SK-N-MC (cell line): ENCODE data around the gene TMEM167B.

Source experiments
- DNase-seq: peaks from one replicate; pipeline ENCODE4 v3.0.0-alpha.2; 2011; ENCODE audit warnings: low read depth, low spot score
- H3K27ac ChIP-seq: fragments of 200-600 bp; sonication (generic); 2 replicates; pipeline ENCODE4 v1.5.1; 2016; ENCODE audit warnings: mixed run types
- H3K36me3 ChIP-seq: fragments of 200-600 bp; sonication (generic); 2 replicates; pipeline ENCODE4 v1.6.1; 2017; ENCODE audit warnings: antibody characterized with exemption, low read length, mixed read lengths; ENCODE audit not compliant: insufficient read depth
- H3K4me3 ChIP-seq: fragments of 200-600 bp; sonication (generic); 2 replicates; pipeline ENCODE4 v1.5.1; 2016
- H3K9ac ChIP-seq: fragments of 200-600 bp; sonication (generic); 2 replicates; pipeline ENCODE4 v1.8.0; 2017; ENCODE audit warnings: mixed run types, mixed read lengths; ENCODE audit not compliant: insufficient read length
- H3K9me3 ChIP-seq: fragments of 200-600 bp; sonication (generic); 2 replicates; pipeline ENCODE4 v1.6.1; 2017; ENCODE audit warnings: low read depth, mild to moderate bottlenecking, antibody characterized with exemption, low read length, moderate library complexity, mixed read lengths
- EZH2 ChIP-seq: fragments of 200-600 bp; sonication (generic); IDR thresholded peaks from one replicate; pipeline ENCODE4 v1.6.1; 2017; ENCODE audit warnings: antibody characterized with exemption
- FOXP2 ChIP-seq: optimal IDR thresholded peaks from 2 replicates; pipeline ENCODE3; 2011; ENCODE audit warnings: mild to moderate bottlenecking, moderate library complexity; ENCODE audit not compliant: insufficient read depth; ENCODE audit errors: extremely low read length, control extremely low read depth
- POLR2AphosphoS5 ChIP-seq: IDR thresholded peaks from 2 replicates; pipeline ENCODE4 v1.6.1; 2012; ENCODE audit warnings: mild to moderate bottlenecking, low read depth, low read length, borderline replicate concordance

TMEM167B gene

GRCh38 chr1:109114342-109114674, 23.7 kb downstream of the TMEM167B start:
- no peaks in the 10 kb centered on the region for H3K36me3 ChIP-seq
- no peak overlapping the region for H3K9ac ChIP-seq
- no peaks in the 10 kb centered on the region for H3K9me3 ChIP-seq
- TF ChIP-seq FOXP2 (no peak), POLR2AphosphoS5 (no peak), EZH2 (no peak)
- H3K4me3 ChIP-seq, result no peak overlapping the region
- H3K27ac ChIP-seq, result no peak overlapping the region
- DNase-seq, result no peak

DNA sequence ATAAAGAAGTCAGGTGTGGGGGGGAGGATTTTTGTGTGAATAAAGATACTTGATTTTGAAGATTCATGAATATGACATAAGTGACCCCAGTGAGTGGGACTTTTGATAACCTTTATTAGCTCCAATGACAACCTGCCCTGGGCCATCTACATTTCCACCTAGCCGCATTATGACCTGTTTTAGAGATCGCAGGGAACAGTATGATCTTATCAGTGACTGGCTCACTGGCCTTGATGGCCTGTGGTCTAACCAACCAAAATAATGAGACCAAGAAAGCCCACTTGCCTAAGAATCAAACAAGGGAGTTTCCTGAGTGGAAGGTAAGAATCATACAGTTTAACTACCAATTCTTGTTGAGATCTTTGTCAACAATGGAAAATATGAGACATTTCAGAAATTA, 25.1 kb downstream of the TMEM167B start:
- H3K9me3 ChIP-seq, result no peaks in the 10 kb centered on the region
- TF ChIP-seq POLR2AphosphoS5 (no peak), EZH2 (no peak), FOXP2 (no peak)
- no peak for DNase-seq
- no peak overlapping the region for H3K27ac ChIP-seq
- H3K4me3 ChIP-seq, result no peak overlapping the region
- H3K9ac ChIP-seq, result no peak overlapping the region
- no peaks in the 10 kb centered on the region for H3K36me3 ChIP-seq

DNA sequence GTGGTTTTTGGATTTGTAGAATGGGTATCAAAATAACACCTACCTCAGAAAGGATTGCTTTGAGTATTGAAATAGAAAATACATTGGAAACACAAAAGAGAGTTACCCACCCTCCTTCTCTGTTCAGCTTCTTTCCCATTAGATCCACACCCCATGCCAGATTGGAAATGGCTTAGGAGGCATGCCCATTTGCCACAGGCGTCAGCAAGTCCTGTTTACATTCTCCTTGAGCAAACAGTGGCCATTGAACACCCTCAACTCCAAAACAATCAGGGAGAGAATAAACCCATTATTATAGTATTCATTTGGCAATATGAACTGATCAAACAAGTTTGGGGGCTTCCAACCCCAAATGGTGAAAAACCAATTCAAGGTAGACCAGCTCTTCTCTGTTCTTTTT, 25.7 kb downstream of the TMEM167B start:
- no peak overlapping the region for H3K9ac ChIP-seq
- no peak for DNase-seq
- no peak overlapping the region for H3K27ac ChIP-seq
- TF ChIP-seq FOXP2 (no peak), EZH2 (no peak), POLR2AphosphoS5 (no peak)
- H3K4me3 ChIP-seq, result no peak overlapping the region
- H3K9me3 ChIP-seq, result no peaks in the 10 kb centered on the region
- no peaks in the 10 kb centered on the region for H3K36me3 ChIP-seq

DNA sequence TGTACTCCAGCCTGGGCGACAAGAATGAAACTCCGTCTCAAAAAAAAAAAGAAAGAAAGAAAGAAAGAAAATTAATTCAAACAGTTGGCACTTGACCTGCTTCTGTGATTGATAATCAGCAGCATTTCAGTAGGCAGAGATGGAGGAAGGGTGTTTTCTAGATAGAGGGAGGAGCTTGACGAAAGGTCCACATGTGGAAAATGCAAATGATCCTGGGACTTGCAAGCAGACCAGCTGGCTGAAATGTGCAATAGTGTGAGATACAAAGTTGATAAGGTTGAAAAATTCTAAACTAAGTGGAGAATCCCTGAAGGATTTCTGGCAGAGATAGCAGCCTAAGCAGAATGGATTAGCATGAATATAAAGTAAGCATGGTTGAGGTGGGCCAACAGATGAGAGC, 27.5 kb downstream of the TMEM167B start:
- no peak overlapping the region for H3K4me3 ChIP-seq
- TF ChIP-seq EZH2 (no peak), FOXP2 (no peak), POLR2AphosphoS5 (no peak)
- H3K27ac ChIP-seq, result no peak overlapping the region
- DNase-seq, result no peak
- H3K9me3 ChIP-seq, result no peaks in the 10 kb centered on the region
- H3K36me3 ChIP-seq, result no peaks in the 10 kb centered on the region
- H3K9ac ChIP-seq, result no peak overlapping the region

DNA sequence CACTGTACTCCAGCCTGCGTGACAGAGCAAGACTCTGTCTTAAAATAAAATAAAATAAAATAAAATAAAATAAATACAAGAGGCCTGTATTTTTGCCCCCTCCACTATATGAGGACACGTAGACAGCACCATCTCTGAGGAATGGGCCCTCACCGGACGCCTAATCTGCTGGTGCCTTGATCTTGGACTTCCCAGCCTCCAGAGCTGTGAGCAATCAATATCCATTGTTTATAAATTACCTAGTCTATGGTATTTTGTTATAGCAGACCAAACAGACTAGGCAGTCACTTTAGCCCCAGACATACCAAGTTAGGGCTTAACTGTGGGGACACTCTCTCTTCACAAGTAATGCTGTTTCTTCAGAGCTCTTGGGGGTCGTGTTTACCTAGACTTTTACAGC, 29.8 kb downstream of the TMEM167B start:
- no peaks in the 10 kb centered on the region for H3K36me3 ChIP-seq
- TF ChIP-seq POLR2AphosphoS5 (no peak), EZH2 (no peak)
- H3K4me3 ChIP-seq, result no peak overlapping the region
- no peaks in the 10 kb centered on the region for H3K9me3 ChIP-seq
- no peak overlapping the region for H3K9ac ChIP-seq
- DNase-seq, result no peak
- no peak overlapping the region for H3K27ac ChIP-seq

DNA sequence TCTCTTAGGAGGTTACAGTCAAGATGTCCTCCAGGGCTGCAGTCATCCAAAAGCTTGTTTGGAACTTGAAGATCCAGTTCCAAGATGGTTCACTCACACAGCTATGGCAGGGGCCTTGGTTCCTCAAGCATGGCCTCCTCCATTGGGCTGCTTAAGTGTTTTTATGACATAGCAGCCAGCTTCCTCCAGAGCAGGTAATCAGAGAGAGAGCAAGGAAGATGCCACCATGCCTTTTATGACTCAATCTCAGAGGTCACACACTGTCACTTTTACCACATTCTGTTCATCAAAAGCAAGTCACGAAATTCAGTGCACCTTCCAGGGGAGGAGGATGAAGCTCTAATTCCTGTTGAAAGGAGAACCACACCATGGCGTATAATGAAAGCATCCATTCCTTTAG, 40.5 kb downstream of the TMEM167B start:
- Histone ChIP-seq H3K9me3 (no peaks in the 10 kb centered on the region), H3K27ac (no peak overlapping the region), H3K36me3 (no peaks in the 10 kb centered on the region), H3K4me3 (no peak overlapping the region), H3K9ac (no peak overlapping the region)
- DNase-seq, result no peak
- TF ChIP-seq EZH2 (no peak), POLR2AphosphoS5 (no peak), FOXP2 (no peak)

DNA sequence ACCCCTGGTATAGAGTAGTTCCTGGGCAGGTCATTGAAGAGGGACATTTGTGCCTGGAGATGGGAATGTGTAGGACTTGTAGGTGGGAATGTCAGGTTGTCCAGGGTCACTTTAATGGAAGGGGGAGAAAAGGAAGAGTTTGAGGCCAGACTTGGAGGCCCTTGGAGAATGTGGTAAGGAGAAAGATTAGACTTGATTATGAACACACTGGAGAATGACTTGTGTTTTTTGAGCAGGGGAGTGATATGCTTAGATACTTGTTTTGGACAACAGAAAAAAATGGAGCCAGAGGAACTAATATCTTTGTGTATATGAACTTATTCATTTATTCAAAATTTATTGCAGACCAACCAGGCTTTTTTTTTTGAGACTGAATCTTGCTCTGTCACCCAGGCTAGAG, 41.2 kb downstream of the TMEM167B start:
- H3K9ac ChIP-seq, result no peak overlapping the region
- H3K4me3 ChIP-seq, result no peak overlapping the region
- no peak for DNase-seq
- H3K27ac ChIP-seq, result no peak overlapping the region
- no peaks in the 10 kb centered on the region for H3K9me3 ChIP-seq
- no peak for TF ChIP-seq POLR2AphosphoS5
- TF ChIP-seq EZH2, result no peak
- TF ChIP-seq FOXP2, result no peak
- H3K36me3 ChIP-seq, result no peaks in the 10 kb centered on the region

DNA sequence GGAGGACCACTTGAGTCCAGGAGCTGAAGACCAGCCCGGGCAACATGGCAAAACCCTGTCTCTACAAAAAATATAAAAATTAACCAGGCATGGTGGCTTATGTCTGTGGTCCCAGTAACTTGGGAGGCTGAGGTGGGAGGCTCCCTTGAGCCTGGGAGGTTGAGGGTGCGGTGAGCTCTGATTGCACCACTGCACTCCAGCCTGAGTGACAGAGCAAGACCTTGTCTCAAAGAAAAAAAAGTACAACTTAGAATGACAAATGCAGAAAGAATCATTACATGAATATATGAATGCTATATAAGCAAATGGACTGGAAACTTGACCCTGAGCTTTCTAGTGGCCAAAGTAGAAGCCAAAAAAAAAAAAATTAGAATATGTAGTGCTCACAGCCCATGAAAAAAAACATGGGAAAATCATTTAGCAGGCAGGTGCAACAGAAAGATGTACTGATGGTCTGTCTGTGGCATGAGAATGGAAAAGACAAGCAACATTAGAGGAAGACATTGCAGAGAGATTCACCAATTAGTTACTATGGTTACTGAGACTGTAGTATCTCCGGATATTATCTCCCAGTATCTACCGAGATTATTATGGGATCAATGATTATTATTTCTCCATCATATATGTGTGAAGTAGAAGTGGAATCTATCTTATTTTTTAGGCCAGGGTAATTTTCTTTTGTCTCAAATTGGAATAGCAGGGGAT, 42.6 kb downstream of the TMEM167B start:
- no peak for TF ChIP-seq EZH2
- TF ChIP-seq POLR2AphosphoS5, result no peak
- no peak for TF ChIP-seq FOXP2
- Histone ChIP-seq H3K27ac (no peak overlapping the region), H3K4me3 (no peak overlapping the region), H3K36me3 (no peaks in the 10 kb centered on the region), H3K9ac (no peak overlapping the region), H3K9me3 (no peaks in the 10 kb centered on the region)
- no peak for DNase-seq

DNA sequence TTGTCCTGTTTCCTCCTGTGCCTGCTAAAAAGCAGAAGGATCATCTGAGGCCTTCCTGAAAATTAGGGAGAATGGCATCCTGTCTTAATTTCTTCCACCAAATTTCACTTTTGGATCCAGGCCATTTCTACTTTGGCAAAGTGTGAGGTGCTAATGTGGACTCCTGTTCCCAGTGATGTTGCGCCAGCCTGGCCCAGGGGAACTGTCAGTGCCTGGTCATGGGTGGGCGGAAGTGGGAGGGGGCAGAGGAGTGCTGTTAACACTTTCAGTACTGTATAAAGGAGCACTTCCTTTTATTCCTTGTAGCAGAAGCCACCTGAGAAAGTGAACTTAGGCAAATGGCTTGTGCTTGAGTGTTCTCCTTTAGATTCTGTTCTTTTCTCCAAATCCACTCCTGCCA, 43.3 kb downstream of the TMEM167B start:
- H3K9ac ChIP-seq, result no peak overlapping the region
- no peak for DNase-seq
- H3K4me3 ChIP-seq, result no peak overlapping the region
- TF ChIP-seq FOXP2 (no peak), POLR2AphosphoS5 (no peak), EZH2 (no peak)
- H3K9me3 ChIP-seq, result no peaks in the 10 kb centered on the region
- no peak overlapping the region for H3K27ac ChIP-seq
- no peaks in the 10 kb centered on the region for H3K36me3 ChIP-seq
